Mononuclear cell (primary cell): ENCODE data around the gene SMC3. TPM values are rescaled to one million over a fixed set of nuclear protein-coding genes. Genes with fewer than 3 reads are reported as not detected.

Experiments
- H3K27me3 ChIP-seq: 2 replicates; pipeline ENCODE4 v1.6.0; 2011; ENCODE audit warnings: low read length, control low read depth; ENCODE audit not compliant: insufficient read depth
- H3K4me1 ChIP-seq: 2 replicates; pipeline ENCODE4 v1.5.1; 2011; ENCODE audit warnings: mild to moderate bottlenecking, low read length, control low read depth; ENCODE audit not compliant: insufficient read depth
- H3K4me3 ChIP-seq: 2 replicates; pipeline ENCODE4 v1.5.1; 2011; ENCODE audit warnings: mild to moderate bottlenecking, low read length, moderate library complexity
- H3K9me3 ChIP-seq: 2 replicates; pipeline ENCODE4 v1.5.1; 2011; ENCODE audit warnings: low read depth, mild to moderate bottlenecking, control low read depth, low read length
- total RNA-seq: library from RNA; depleted of rRNA; stranded (reverse); fragments of >200 nt; gene quantifications from one replicate; pipeline ENCODE4 v1.2.3, GENCODE V29; 2012

Gene SMC3
- total RNA-seq, 1 donor, result 34.6 TPM

- no peak overlapping the region for H3K4me3 ChIP-seq
- peaks cover 4% of the 10 kb centered on the region for H3K4me1 ChIP-seq
- H3K27me3 ChIP-seq, result no peaks in the 10 kb centered on the region
- H3K9me3 ChIP-seq, result no peaks in the 10 kb centered on the region
Measured at GRCh38 chr10:110558041-110558440, 9.5 kb upstream of the SMC3 start.

DNA sequence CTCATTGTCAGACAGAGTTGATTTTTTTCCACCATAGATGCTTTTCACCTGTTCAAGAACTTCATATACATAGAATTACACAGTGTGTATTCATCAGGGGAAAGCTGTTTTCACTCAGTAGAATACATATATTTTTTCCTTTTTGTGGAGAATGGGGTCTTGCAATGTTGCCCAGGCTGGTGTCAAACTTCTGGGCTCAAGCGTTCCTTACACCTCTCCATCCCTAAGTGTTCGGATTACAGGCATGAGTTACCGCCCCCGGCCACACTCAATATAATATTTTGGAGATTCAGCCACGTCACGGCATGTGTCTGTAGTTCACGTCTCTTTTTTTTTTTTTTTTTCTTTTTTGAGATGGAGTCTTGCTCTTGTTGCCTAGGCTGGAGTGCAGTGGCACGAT lies 7.5 kb upstream of the SMC3 start:
- H3K9me3 ChIP-seq, result no peaks in the 10 kb centered on the region
- H3K4me1 ChIP-seq, result peaks cover 4% of the 10 kb centered on the region
- peaks cover 6% of the 10 kb centered on the region for H3K27me3 ChIP-seq
- H3K4me3 ChIP-seq, result no peak overlapping the region

DNA sequence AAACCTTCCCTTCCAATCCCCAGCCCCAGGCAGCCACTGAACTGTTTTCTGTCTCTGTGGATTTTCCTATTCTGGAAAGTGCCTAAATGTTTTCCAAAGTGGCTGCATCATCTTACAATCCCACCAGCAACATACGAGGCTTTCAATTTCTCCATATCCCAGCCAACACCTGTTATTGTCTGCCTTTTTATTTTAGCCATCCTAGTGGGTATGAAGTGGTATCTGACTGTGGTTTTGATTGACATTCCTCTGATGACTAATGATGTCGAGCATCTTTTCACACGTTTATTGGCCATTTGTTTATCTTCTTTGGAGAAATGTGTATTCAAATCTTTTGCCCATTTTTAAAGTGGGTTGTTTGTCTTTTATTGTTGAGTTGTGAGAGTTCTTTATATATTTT lies 6.2 kb upstream of the SMC3 start:
- H3K9me3 ChIP-seq, result no peaks in the 10 kb centered on the region
- H3K4me1 ChIP-seq, result peaks cover 4% of the 10 kb centered on the region
- no peak overlapping the region for H3K4me3 ChIP-seq
- peaks cover 6% of the 10 kb centered on the region for H3K27me3 ChIP-seq

GRCh38 chr10:110562348-110562747 lies 5.1 kb upstream of the SMC3 start:
- H3K4me3 ChIP-seq, result no peak overlapping the region
- H3K27me3 ChIP-seq, result peaks cover 6% of the 10 kb centered on the region
- H3K9me3 ChIP-seq, result no peaks in the 10 kb centered on the region
- H3K4me1 ChIP-seq, result peaks cover 8% of the 10 kb centered on the region

DNA sequence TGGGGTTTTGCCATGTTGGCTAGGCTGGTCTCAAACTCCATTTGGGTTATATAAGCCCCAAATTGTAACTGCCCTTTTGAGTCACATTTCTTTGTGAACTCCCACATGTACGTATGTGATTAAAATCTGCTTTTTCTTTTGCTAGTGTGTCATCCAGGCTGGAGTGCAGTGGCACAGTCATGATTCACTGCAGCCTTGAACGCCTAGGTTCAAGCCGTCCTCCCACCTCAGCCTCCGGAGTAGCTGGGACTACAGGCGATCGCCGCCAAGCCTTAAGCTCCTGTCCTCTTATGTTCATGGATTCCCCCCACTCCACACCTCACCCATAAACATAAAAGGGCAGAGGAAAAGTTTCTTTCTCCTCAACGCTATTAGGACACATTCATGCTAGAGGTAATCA lies 4.4 kb upstream of the SMC3 start:
- no peak overlapping the region for H3K4me3 ChIP-seq
- no peaks in the 10 kb centered on the region for H3K9me3 ChIP-seq
- peaks cover 6% of the 10 kb centered on the region for H3K4me1 ChIP-seq
- H3K27me3 ChIP-seq, result peaks cover 6% of the 10 kb centered on the region

GRCh38 chr10:110566472-110567200 lies 859 bp upstream of the SMC3 start:
- Histone ChIP-seq H3K9me3 (no peaks in the 10 kb centered on the region), H3K27me3 (peaks cover 6% of the 10 kb centered on the region), H3K4me3 (peak overlapping the region; percentile 85)

DNA sequence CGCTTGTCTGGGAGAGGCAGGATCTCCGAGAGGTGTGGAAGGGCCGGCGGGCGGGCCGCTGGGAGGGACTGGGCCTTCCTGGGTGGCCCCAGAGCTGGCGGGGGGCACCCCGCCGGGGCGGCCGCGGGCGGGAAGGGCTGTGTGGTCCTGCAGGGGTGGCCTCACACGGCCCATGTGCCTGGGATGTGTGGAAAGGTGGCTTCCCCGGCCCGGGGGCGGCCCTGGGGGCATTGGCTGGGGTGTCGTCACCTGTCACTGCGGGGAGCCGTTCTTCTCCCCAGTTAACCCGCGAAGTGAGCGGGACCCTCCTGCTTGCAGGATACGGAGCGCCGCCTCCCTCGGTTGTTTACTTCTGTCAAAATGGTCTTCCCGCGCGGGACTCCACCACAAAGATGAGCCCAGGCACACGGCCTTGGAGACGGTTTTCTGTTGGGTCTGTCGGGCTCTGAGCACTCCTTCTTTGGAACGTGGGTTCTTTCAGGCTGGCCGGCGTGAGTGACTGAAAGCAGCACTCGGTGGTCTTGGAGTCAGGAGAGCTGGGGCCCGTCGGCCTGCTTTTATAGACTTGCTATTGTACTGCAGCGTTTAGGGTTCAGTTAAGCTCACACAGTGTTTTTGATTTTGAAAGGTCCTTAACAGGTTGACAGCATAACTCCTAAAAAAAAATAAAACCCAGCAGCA lies 700 bp downstream of the SMC3 start:
- no peaks in the 10 kb centered on the region for H3K9me3 ChIP-seq
- H3K27me3 ChIP-seq, result peaks cover 6% of the 10 kb centered on the region
- peak overlapping the region; percentile 85 for H3K4me3 ChIP-seq
- peaks cover 32% of the 10 kb centered on the region for H3K4me1 ChIP-seq

More at GRCh38 chr10:110566472-110567200, 859 bp upstream of the SMC3 start:
- H3K4me1 ChIP-seq, result peaks cover 29% of the 10 kb centered on the region

GRCh38 chr10:110569122-110569521 lies 1.6 kb downstream of the SMC3 start:
- Histone ChIP-seq H3K27me3 (peaks cover 6% of the 10 kb centered on the region), H3K9me3 (no peaks in the 10 kb centered on the region), H3K4me3 (no peak overlapping the region), H3K4me1 (peaks cover 32% of the 10 kb centered on the region)

- no peaks in the 10 kb centered on the region for H3K9me3 ChIP-seq
- H3K4me1 ChIP-seq, result peaks cover 36% of the 10 kb centered on the region
- no peak overlapping the region for H3K4me3 ChIP-seq
- H3K27me3 ChIP-seq, result peaks cover 2% of the 10 kb centered on the region
Measured at GRCh38 chr10:110569736-110570135, 2.2 kb downstream of the SMC3 start.

DNA sequence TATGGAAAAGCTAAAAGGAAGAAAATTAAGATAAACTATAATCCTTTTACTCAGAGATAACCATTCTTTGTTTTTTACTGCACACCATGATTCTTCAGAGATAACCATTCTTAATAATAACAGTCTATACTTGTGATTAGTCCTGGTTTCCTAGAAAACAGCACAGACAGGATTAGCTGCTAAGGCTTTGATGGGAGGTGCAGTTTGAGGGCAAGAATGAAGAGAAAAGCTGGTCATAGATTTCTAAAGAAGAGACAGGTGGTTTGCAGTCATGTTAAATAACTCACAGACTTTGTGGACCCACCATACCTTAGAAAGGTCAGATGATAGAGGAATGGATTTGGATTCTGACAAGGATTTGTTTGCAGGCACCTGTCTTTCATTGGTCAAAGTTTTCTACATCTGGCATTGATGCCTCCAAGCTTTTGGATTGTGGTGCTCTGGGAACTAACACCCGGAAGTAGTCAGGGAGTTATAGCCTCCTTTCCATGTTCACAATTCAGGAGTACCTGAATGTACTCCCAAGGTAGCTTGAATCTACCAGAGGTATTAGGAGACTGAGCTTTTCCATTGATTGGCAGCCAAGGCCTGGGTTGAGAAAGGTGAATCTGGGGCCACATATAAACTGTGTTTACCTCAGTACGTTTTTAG lies 3.7 kb downstream of the SMC3 start:
- no peak overlapping the region for H3K4me3 ChIP-seq
- no peaks in the 10 kb centered on the region for H3K9me3 ChIP-seq
- H3K27me3 ChIP-seq, result no peaks in the 10 kb centered on the region
- H3K4me1 ChIP-seq, result peaks cover 36% of the 10 kb centered on the region

DNA sequence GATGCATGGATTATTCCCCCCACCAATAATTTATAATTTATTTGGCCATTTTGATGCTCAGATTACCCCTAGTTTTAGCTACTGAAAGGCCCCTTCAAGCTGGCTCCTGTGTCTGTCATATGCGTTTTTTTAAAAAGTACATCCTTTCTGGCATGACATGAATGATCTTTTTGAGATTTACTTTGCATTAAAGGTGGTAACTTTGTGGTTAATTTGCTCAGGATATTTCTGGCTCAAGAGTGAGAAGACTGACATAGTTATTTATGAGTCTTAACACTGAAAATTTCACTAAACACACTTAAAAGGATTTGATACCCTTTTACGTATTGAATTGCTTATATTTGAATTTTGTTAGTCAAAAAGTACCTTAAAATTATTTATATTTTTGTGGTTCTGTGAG lies 5.4 kb downstream of the SMC3 start:
- Histone ChIP-seq H3K27me3 (no peaks in the 10 kb centered on the region), H3K4me1 (peaks cover 30% of the 10 kb centered on the region), H3K9me3 (no peaks in the 10 kb centered on the region), H3K4me3 (no peak overlapping the region)

GRCh38 chr10:110574420-110574819 lies 6.9 kb downstream of the SMC3 start:
- no peaks in the 10 kb centered on the region for H3K27me3 ChIP-seq
- H3K4me3 ChIP-seq, result no peak overlapping the region
- H3K9me3 ChIP-seq, result no peaks in the 10 kb centered on the region
- H3K4me1 ChIP-seq, result peaks cover 20% of the 10 kb centered on the region

- H3K4me3 ChIP-seq, result no peak overlapping the region
- no peaks in the 10 kb centered on the region for H3K27me3 ChIP-seq
- H3K4me1 ChIP-seq, result peaks cover 10% of the 10 kb centered on the region
- H3K9me3 ChIP-seq, result no peaks in the 10 kb centered on the region
Measured at GRCh38 chr10:110576220-110576619, 8.7 kb downstream of the SMC3 start.

DNA sequence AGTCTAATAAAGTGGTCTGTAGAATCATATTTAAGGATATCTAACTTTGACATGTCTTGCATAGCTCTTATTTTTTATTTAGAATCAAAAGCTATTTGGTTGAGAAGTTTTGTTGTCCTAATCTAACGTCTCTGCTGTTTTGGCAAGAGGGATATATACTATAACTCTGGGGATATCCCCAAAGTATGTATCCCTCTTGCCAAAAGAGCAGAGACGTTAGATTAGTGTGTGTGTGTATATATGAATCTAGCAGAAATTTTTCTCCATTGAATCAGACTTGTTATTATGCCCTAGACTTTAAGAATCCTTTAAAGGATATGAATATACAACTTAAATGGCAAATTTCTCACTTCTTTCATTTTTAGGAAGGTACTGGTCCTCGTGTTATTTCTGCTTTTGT lies 9.6 kb downstream of the SMC3 start:
- peaks cover 7% of the 10 kb centered on the region for H3K4me1 ChIP-seq
- H3K9me3 ChIP-seq, result no peaks in the 10 kb centered on the region
- H3K4me3 ChIP-seq, result no peak overlapping the region
- no peaks in the 10 kb centered on the region for H3K27me3 ChIP-seq

DNA sequence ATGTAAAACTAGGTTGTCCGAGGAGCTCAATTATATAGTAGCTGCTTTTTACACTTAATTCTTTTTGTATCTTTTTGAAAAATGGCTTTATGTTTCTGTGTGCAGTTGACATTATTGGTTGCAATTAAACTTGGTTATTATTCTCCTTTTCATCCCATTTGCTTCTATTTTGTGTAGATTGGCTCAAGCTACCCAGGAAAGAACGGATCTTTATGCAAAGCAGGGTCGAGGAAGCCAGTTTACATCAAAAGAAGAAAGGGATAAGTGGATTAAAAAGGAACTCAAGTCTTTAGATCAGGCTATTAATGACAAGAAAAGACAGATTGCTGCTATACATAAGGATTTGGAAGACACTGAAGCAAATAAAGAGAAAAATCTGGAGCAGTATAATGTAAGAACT lies 16.5 kb downstream of the SMC3 start:
- Histone ChIP-seq H3K4me1 (no peaks in the 10 kb centered on the region), H3K9me3 (no peaks in the 10 kb centered on the region), H3K4me3 (no peak overlapping the region), H3K27me3 (no peaks in the 10 kb centered on the region)
